Endothelial cell of umbilical vein (primary cell): Measurements from ENCODE around the gene CNTLN.

Source experiments
- EZH2 ChIP-seq: IDR thresholded peaks from 2 replicates; pipeline ENCODE4 v1.6.1; 2012; ENCODE audit warnings: borderline replicate concordance, low read depth, mild to moderate bottlenecking, moderate library complexity, low read length, inconsistent platforms; ENCODE audit not compliant: severe bottlenecking
- FOS ChIP-seq: IDR thresholded peaks from 2 replicates; pipeline ENCODE4 v1.6.1; 2011; ENCODE audit warnings: mild to moderate bottlenecking, low read length, moderate library complexity, borderline replicate concordance; ENCODE audit not compliant: insufficient read depth
- MAX ChIP-seq: IDR thresholded peaks from 2 replicates; pipeline ENCODE4 v1.6.1; 2011; ENCODE audit not compliant: insufficient read depth, insufficient read length
- MYC ChIP-seq: IDR thresholded peaks from one replicate; pipeline ENCODE4 v1.6.1; 2011; ENCODE audit warnings: mild to moderate bottlenecking, low read depth, low read length
- POLR2A ChIP-seq: IDR thresholded peaks from 2 replicates; pipeline ENCODE4 v1.6.1; 2012; ENCODE audit warnings: low read depth, mild to moderate bottlenecking, control low read depth, low read length
- POLR2AphosphoS5 ChIP-seq: IDR thresholded peaks from 2 replicates; pipeline ENCODE4 v1.6.1; 2012; ENCODE audit warnings: low read depth, mild to moderate bottlenecking, control low read depth, low read length, moderate library complexity; ENCODE audit not compliant: insufficient read depth
- TF ChIP-seq, protein P1 (sequence below), 2 donors: IDR thresholded peaks; 1 replicate in 1 of 2; 2 replicates in 1 of 2; pipeline ENCODE4 v1.5.1; 2011; ENCODE audit warnings: low read length in 2 of 2, mild to moderate bottlenecking in 2 of 2, moderate library complexity in 2 of 2, control low read depth in 1 of 2, inconsistent platforms in 1 of 2, low read depth in 1 of 2; ENCODE audit not compliant: insufficient read depth in 1 of 2; ENCODE audit errors: extremely low read depth in 1 of 2

- TF ChIP-seq POLR2AphosphoS5 (no peak), MAX (no peak), POLR2A (no peak), EZH2 (no peak), FOS (no peak), MYC (no peak)
- TF ChIP-seq, protein P1, sequence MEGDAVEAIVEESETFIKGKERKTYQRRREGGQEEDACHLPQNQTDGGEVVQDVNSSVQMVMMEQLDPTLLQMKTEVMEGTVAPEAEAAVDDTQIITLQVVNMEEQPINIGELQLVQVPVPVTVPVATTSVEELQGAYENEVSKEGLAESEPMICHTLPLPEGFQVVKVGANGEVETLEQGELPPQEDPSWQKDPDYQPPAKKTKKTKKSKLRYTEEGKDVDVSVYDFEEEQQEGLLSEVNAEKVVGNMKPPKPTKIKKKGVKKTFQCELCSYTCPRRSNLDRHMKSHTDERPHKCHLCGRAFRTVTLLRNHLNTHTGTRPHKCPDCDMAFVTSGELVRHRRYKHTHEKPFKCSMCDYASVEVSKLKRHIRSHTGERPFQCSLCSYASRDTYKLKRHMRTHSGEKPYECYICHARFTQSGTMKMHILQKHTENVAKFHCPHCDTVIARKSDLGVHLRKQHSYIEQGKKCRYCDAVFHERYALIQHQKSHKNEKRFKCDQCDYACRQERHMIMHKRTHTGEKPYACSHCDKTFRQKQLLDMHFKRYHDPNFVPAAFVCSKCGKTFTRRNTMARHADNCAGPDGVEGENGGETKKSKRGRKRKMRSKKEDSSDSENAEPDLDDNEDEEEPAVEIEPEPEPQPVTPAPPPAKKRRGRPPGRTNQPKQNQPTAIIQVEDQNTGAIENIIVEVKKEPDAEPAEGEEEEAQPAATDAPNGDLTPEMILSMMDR (IDR thresholded peaks at IDR 0.05; ENCODE audit: extremely low read depth in 1 of 2, insufficient read depth in 1 of 2, low read depth in 1 of 2, low read length in 2 of 2): no peak
These were observed 24.6 kb downstream of the CNTLN start for GRCh38 chr9:17159469-17159868.
